ENCODE results near the gene CHST6.

Gene CHST6

GRCh38 chr16:75482434-75483205, 12.6 kb downstream of the CHST6 start:
- no peak overlapping the region for H3K4me3 ChIP-seq (ENCODE audit: low read depth, low read length)
- in situ Hi-C loops (cut with HindIII; ENCODE audit: low sequenced_read_pairs), result no loop called here
- TF ChIP-seq CTCF (IDR thresholded peaks at IDR 0.05; ENCODE audit: low read depth, low read length), result no peak
- DNase-seq (ENCODE audit: low read depth, low spot score), result no peak

- H3K4me3 ChIP-seq (ENCODE audit: low read depth, low read length), result no peak overlapping the region
- DNase-seq (ENCODE audit: low read depth, low spot score), result no peak
- in situ Hi-C loops (cut with HindIII; ENCODE audit: low sequenced_read_pairs), result no loop called here
- TF ChIP-seq CTCF (IDR thresholded peaks at IDR 0.05; ENCODE audit: low read depth, low read length), result no peak
Measured at GRCh38 chr16:75481475-75481874, 13.8 kb downstream of the CHST6 start.

GRCh38 chr16:75479421-75479990, 15.7 kb downstream of the CHST6 start:
- in situ Hi-C loops (cut with HindIII; ENCODE audit: low sequenced_read_pairs), result no loop called here
- no peak for DNase-seq (ENCODE audit: low read depth, low spot score)
- TF ChIP-seq CTCF (IDR thresholded peaks at IDR 0.05; ENCODE audit: low read depth, low read length), result no peak
- H3K4me3 ChIP-seq (ENCODE audit: low read depth, low read length), result no peak overlapping the region

- DNase-seq (ENCODE audit: low read depth, low spot score), result no peak
- no peak overlapping the region for H3K4me3 ChIP-seq (ENCODE audit: low read depth, low read length)
- in situ Hi-C loops (cut with HindIII; ENCODE audit: low sequenced_read_pairs), result no loop called here
- no peak for TF ChIP-seq CTCF (IDR thresholded peaks at IDR 0.05; ENCODE audit: low read depth, low read length)
Measured at GRCh38 chr16:75478480-75479345, 16.5 kb downstream of the CHST6 start.

GRCh38 chr16:75477680-75478473, 17.4 kb downstream of the CHST6 start:
- H3K4me3 ChIP-seq (ENCODE audit: low read depth, low read length), result no peak overlapping the region
- in situ Hi-C loops (cut with HindIII; ENCODE audit: low sequenced_read_pairs), result no loop called here
- DNase-seq (ENCODE audit: low read depth, low spot score), result no peak
- TF ChIP-seq CTCF (IDR thresholded peaks at IDR 0.05; ENCODE audit: low read depth, low read length), result no peak

GRCh38 chr16:75476817-75477216, 18.4 kb downstream of the CHST6 start:
- in situ Hi-C loops (cut with HindIII; ENCODE audit: low sequenced_read_pairs), result no loop called here
- DNase-seq (ENCODE audit: low read depth, low spot score), result no peak
- TF ChIP-seq CTCF (IDR thresholded peaks at IDR 0.05; ENCODE audit: low read depth, low read length), result no peak
- H3K4me3 ChIP-seq (ENCODE audit: low read depth, low read length), result no peak overlapping the region
